ENCODE results near the gene SCD.

The SCD gene

GRCh38 chr10:100374200-100374655 lies 27.2 kb downstream of the SCD start:
- TF ChIP-seq REST (IDR thresholded peaks at IDR 0.05; ENCODE audit: insufficient read depth in 1 of 2, low read depth in 2 of 2, low read length in 2 of 2) (no peak), POLR2AphosphoS5 (IDR thresholded peaks at IDR 0.05; ENCODE audit: low read depth, low read length) (no peak), SIN3A (IDR thresholded peaks at IDR 0.05; ENCODE audit: borderline replicate concordance, insufficient read depth, low read length) (no peak), TAF1 (IDR thresholded peaks at IDR 0.05; ENCODE audit: borderline replicate concordance, insufficient read depth, low read length) (no peak), FOXP2 (optimal IDR thresholded peaks at IDR 0.05; ENCODE audit: borderline replicate concordance, extremely low read depth, extremely low read length, insufficient read depth) (no peak)

- no peak for TF ChIP-seq SIN3A (IDR thresholded peaks at IDR 0.05; ENCODE audit: borderline replicate concordance, insufficient read depth, low read length)
Observed at GRCh38 chr10:100377830-100378229, 30.8 kb downstream of the SCD start.

- TF ChIP-seq POLR2AphosphoS5 (IDR thresholded peaks at IDR 0.05; ENCODE audit: low read depth, low read length): no peak
Observed at GRCh38 chr10:100380400-100380799, 33.4 kb downstream of the SCD start.

- TF ChIP-seq FOXP2 (optimal IDR thresholded peaks at IDR 0.05; ENCODE audit: borderline replicate concordance, extremely low read depth, extremely low read length, insufficient read depth) (no peak), SIN3A (IDR thresholded peaks at IDR 0.05; ENCODE audit: borderline replicate concordance, insufficient read depth, low read length) (no peak), REST (IDR thresholded peaks at IDR 0.05; ENCODE audit: insufficient read depth in 1 of 2, low read depth in 2 of 2, low read length in 2 of 2) (no peak), TAF1 (IDR thresholded peaks at IDR 0.05; ENCODE audit: borderline replicate concordance, insufficient read depth, low read length) (no peak), POLR2AphosphoS5 (IDR thresholded peaks at IDR 0.05; ENCODE audit: low read depth, low read length) (no peak)
Observed at GRCh38 chr10:100382553-100382952, 35.5 kb downstream of the SCD start.

GRCh38 chr10:100383251-100383650 lies 36.2 kb downstream of the SCD start:
- no peak for TF ChIP-seq REST (IDR thresholded peaks at IDR 0.05; ENCODE audit: insufficient read depth in 1 of 2, low read depth in 2 of 2, low read length in 2 of 2)
- no peak for TF ChIP-seq SIN3A (IDR thresholded peaks at IDR 0.05; ENCODE audit: borderline replicate concordance, insufficient read depth, low read length)
- TF ChIP-seq TAF1 (IDR thresholded peaks at IDR 0.05; ENCODE audit: borderline replicate concordance, insufficient read depth, low read length): no peak
- no peak for TF ChIP-seq FOXP2 (optimal IDR thresholded peaks at IDR 0.05; ENCODE audit: borderline replicate concordance, extremely low read depth, extremely low read length, insufficient read depth)
- no peak for TF ChIP-seq POLR2AphosphoS5 (IDR thresholded peaks at IDR 0.05; ENCODE audit: low read depth, low read length)

- TF ChIP-seq POLR2AphosphoS5 (IDR thresholded peaks at IDR 0.05; ENCODE audit: low read depth, low read length): no peak
- TF ChIP-seq TAF1 (IDR thresholded peaks at IDR 0.05; ENCODE audit: borderline replicate concordance, insufficient read depth, low read length): no peak
- no peak for TF ChIP-seq FOXP2 (optimal IDR thresholded peaks at IDR 0.05; ENCODE audit: borderline replicate concordance, extremely low read depth, extremely low read length, insufficient read depth)
- no peak for TF ChIP-seq SIN3A (IDR thresholded peaks at IDR 0.05; ENCODE audit: borderline replicate concordance, insufficient read depth, low read length)
- no peak for TF ChIP-seq REST (IDR thresholded peaks at IDR 0.05; ENCODE audit: insufficient read depth in 1 of 2, low read depth in 2 of 2, low read length in 2 of 2)
Observed at GRCh38 chr10:100391163-100392002, 44.4 kb downstream of the SCD start.
